Activated CD4-positive, alpha-beta T cell treated with anti-CD3 and anti-CD28 coated beads, Interleukin-2, amount 10 ng/mL, durations not matched to agents 24 days and 14 days (primary cell): ENCODE measurements around the gene WDR48. TPM values are rescaled to one million over a fixed set of nuclear protein-coding genes. Genes with fewer than 3 reads are reported as not detected.
A peak's percentile ranks its signal among the peaks of the same experiment; 100 is the strongest.
"Not testable (repeated sequence)": the region's sequence is repeated elsewhere in the genome, so short reads cannot be mapped to it uniquely, and the experiment has no call there.

ENCODE experiments used
- DNase-seq: peaks from one replicate; pipeline ENCODE4 v3.0.0; 2022
- H3K27ac Mint-ChIP-seq: one replicate; pipeline ENCODE4 v1.8.0; 2022; ENCODE audit warnings: mild to moderate bottlenecking, mixed read lengths
- H3K27me3 Mint-ChIP-seq: one replicate; pipeline ENCODE4 v1.8.0; 2022; ENCODE audit warnings: mixed read lengths
- H3K36me3 Mint-ChIP-seq: one replicate; pipeline ENCODE4 v1.8.0; 2022; ENCODE audit warnings: low read depth, mild to moderate bottlenecking, mixed read lengths
- H3K4me1 Mint-ChIP-seq: one replicate; pipeline ENCODE4 v1.8.0; 2021; ENCODE audit warnings: mixed read lengths
- H3K4me3 Mint-ChIP-seq: one replicate; pipeline ENCODE4 v1.8.0; 2022; ENCODE audit warnings: mild to moderate bottlenecking, moderate library complexity, mixed read lengths
- H3K9me3 Mint-ChIP-seq: one replicate; pipeline ENCODE4 v1.8.0; 2021; ENCODE audit warnings: mixed read lengths
- intact Hi-C: fragments of 100-400 bp; cut with micrococcal nuclease; formaldehyde crosslinking; loops from one replicate; pipeline ENCODE4 v1.15.1; 2023
- total RNA-seq: library from RNA; stranded (reverse); gene quantifications from 2 replicates; pipeline ENCODE4 v1.2.3, GENCODE V29; 2022

WDR48 gene
- total RNA-seq, 1 donor from 2014 or later: 35.4 TPM

DNA sequence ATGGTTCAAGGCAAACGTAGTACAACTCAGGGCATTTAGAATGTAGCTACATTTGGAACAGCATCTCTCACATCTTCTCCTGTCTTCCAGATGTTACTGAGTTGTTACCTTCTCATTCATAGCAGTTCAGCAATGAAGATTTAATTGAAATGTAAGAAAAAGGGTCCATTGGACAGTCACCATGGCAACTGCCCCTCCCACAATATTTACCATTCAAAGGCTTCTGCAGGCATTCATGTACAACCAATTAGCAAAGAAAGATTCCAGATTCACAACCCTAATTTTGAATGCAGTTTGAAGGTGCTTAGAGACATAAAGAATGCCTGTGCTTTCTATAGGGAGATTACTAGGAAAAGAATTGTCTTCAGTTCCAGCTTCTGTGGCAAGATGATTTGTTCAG is 22.3 kb upstream of the WDR48 start:
- intact Hi-C loops: no loop called here
- H3K36me3 Mint-ChIP-seq: no peaks in the 10 kb centered on the region
- H3K4me1 Mint-ChIP-seq: no peaks in the 10 kb centered on the region
- no peak overlapping the region for H3K27ac Mint-ChIP-seq
- H3K27me3 Mint-ChIP-seq: peaks cover 27% of the 10 kb centered on the region
- H3K9me3 Mint-ChIP-seq: no peaks in the 10 kb centered on the region
- H3K4me3 Mint-ChIP-seq: no peak overlapping the region
- DNase-seq: no peak

DNA sequence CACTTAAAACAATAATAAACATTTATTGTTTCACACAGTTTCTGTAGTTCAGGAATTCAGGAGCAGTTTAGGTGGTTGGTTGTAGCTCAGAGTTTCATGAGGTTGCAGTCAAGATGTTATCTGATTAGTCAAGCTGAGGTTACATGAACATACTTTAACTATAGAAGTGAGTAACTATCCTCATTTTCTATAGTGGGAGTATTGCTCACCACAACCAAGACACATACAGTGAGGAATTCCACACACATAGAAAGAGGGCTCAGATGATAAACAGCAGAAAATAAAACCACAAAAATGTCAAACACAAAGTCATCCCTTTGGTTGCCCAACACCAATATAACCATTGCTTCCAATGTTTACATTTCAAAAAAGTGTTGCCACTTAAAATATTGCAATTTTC is 13.7 kb upstream of the WDR48 start:
- H3K36me3 Mint-ChIP-seq: peaks cover 1% of the 10 kb centered on the region
- H3K27ac Mint-ChIP-seq: no peak overlapping the region
- intact Hi-C loops: no loop called here
- DNase-seq: peak; percentile 29
- H3K4me1 Mint-ChIP-seq: peaks cover 11% of the 10 kb centered on the region
- H3K4me3 Mint-ChIP-seq: no peak overlapping the region
- H3K27me3 Mint-ChIP-seq: peaks cover 11% of the 10 kb centered on the region
- peaks cover 13% of the 10 kb centered on the region for H3K9me3 Mint-ChIP-seq

DNA sequence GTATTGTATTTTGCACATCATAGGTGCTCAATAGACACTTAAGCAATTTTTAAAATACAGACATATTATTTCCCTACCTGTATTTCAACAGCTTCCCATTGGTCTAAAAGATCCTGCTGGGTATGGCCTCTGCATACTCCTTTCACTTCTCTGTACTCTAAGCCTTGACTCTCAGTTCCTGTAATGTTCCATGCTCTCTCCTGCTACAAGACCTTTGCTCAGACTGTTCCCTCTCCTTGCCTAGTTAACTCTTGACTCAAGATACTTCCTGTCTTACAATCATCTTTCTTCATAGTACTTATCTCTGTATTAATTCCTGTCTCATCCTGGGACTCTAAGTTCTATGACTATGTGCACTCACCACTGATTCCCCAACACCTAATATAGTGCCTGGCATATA is 1.8 kb upstream of the WDR48 start:
- intact Hi-C loops: loop anchor here (5.0 kb wide), 1 partner anchor 332 kb away; the partner anchor contains the start of gene SLC25A38
- peaks cover 5% of the 10 kb centered on the region for H3K36me3 Mint-ChIP-seq
- peaks cover 5% of the 10 kb centered on the region for H3K9me3 Mint-ChIP-seq

DNA sequence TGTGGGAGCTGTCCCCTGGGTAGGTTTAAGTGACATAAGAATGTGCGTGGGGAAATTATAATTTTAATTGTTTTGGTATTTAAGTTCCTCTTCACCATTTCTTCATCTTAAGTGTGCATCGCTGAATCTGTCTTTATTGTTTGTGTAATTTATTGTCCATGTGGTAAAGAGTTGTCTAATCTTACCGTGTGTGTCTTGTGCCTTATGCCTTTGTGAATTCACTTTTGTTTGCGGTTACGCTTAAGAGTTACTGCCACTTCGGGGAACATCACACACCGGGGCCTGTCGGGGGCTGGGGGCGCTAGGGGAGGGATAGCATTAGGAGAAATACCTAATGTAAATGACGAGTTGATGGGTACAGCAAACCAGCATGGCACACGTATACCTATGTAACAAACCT is 767 bp downstream of the WDR48 start:
- Mint-ChIP-seq H3K27ac (peak overlapping the region; percentile 96), H3K4me1 (peaks cover 22% of the 10 kb centered on the region), H3K27me3 (peaks cover 2% of the 10 kb centered on the region), H3K9me3 (peaks cover 5% of the 10 kb centered on the region), H3K4me3 (peak overlapping the region; percentile 92), H3K36me3 (peaks cover 7% of the 10 kb centered on the region)
- peak; percentile 64 for DNase-seq
- intact Hi-C loops: loop anchor here (5.0 kb wide), 1 partner anchor 330 kb away; the partner anchor contains the start of gene SLC25A38

More for the DNA sequence above, 1.8 kb upstream of the WDR48 start:
- H3K4me1 Mint-ChIP-seq: peaks cover 20% of the 10 kb centered on the region
- no peak overlapping the region for H3K27ac Mint-ChIP-seq
- H3K4me3 Mint-ChIP-seq: no peak overlapping the region
- DNase-seq: peak; percentile 41
- H3K27me3 Mint-ChIP-seq: peaks cover 6% of the 10 kb centered on the region

DNA sequence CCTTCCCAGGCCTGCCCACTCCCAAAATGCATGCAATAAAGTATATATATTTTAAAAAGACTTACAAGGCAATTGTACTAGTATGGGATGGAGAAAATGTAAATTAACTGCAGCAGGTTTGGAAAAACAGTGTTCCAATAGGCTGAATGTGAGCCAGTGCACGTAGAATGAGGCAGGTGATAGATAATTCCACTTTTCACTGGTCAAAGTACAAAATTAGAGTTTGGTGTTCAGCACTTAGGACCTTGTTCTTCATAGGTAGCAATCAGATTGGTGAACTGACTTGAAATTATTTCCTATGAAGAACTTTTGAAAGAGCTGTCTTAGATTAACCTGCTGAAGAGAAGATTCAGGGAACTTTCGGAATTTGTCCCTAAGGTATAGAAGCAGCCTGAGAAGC is 1.9 kb downstream of the WDR48 start:
- peak; percentile 44 for DNase-seq
- Mint-ChIP-seq H3K9me3 (peaks cover 5% of the 10 kb centered on the region), H3K27me3 (peaks cover 2% of the 10 kb centered on the region), H3K4me1 (peaks cover 22% of the 10 kb centered on the region), H3K27ac (no peak overlapping the region), H3K4me3 (no peak overlapping the region), H3K36me3 (peaks cover 10% of the 10 kb centered on the region)
- intact Hi-C loops: loop anchor here (5.0 kb wide), 1 partner anchor 329 kb away; the partner anchor contains the start of gene SLC25A38

DNA sequence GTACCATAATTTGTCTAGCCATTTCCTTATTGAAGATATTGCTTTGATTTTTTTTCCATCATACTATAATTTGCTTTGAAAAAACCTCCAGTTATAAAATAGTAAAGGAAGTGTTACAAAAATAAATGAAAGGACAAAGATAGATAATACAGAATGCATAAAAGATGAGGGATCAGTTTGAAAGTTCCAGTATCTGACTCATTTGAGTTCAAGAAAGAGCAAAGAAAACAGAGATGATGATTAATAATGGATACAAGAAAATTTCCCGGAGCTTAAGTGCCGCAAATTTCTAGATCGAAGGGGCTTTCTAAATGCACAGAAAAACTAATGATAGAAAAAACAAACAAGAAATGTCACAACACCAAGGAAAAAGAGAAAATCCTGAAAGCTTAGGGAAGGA is 4.3 kb downstream of the WDR48 start:
- peaks cover 5% of the 10 kb centered on the region for H3K9me3 Mint-ChIP-seq
- no peak overlapping the region for H3K4me3 Mint-ChIP-seq
- DNase-seq: no peak
- H3K27ac Mint-ChIP-seq: no peak overlapping the region
- no peaks in the 10 kb centered on the region for H3K27me3 Mint-ChIP-seq
- intact Hi-C loops: no loop called here
- peaks cover 21% of the 10 kb centered on the region for H3K4me1 Mint-ChIP-seq
- peaks cover 10% of the 10 kb centered on the region for H3K36me3 Mint-ChIP-seq

DNA sequence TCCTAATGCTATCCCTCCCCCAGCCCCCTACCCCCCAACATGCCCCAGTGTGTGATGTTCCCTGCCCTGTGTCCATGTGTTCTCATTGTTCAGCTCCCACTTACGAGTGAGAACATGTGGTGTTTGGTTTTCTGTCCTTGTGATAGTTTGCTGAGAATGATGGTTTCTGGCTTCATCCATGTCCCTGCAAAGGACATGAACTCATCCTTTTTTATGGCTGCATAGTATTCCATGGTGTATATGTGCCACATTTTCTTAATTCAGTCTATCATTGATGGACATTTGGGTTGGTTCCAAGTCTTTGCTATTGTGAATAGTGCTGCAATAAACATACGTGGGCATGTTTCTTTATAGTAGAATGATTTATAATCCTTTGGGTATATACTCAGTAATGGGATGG is 9.4 kb downstream of the WDR48 start:
- intact Hi-C loops, H3K9me3 Mint-ChIP-seq, H3K4me3 Mint-ChIP-seq, H3K27ac Mint-ChIP-seq, H3K27me3 Mint-ChIP-seq, DNase-seq: not testable (repeated sequence)
- Mint-ChIP-seq H3K4me1 (peaks cover 20% of the 10 kb centered on the region), H3K36me3 (peaks cover 17% of the 10 kb centered on the region)

DNA sequence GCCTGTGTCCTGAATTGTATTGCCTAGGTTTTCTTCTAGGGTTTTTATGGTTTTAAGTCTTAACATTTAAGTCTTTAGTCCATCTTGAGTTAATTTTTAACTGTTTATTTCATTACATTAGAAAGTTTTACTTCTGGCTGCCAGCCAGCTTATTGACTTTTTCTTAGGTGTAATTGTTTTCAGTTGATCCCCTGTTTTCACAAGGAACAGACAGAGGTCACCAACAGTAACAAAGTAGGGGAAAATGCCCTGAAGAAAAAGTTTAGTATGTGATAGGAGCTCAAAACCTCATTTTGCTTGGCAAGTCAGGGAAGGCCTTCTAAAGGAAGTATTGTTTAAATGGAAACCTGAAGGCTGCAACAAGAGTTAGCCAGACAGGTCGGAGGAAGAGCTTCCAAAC is 10.4 kb downstream of the WDR48 start:
- intact Hi-C loops: no loop called here
- Mint-ChIP-seq H3K27me3 (no peaks in the 10 kb centered on the region), H3K4me1 (peaks cover 19% of the 10 kb centered on the region), H3K36me3 (peaks cover 23% of the 10 kb centered on the region), H3K4me3 (no peak overlapping the region), H3K27ac (no peak overlapping the region), H3K9me3 (peaks cover 3% of the 10 kb centered on the region)
- DNase-seq: no peak

DNA sequence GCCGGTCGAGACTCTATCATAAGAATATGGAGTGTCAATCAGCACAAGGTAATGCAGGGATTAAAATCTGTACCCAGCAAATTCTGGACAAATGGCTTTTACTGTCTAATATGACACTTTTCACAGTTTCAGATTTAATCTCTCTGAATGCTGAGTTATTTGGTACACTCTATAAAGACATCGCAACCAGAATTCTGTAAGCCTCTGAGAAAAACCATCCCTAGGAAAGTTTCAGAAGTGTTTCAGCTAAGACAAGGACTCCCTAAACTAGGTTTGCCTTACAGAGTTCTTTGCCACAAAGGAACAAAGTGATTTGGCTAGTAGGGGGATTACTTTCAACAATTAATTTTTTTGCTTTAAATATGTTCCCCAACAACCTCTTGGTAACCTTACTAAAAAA is 11.3 kb downstream of the WDR48 start:
- intact Hi-C loops: no loop called here
- Mint-ChIP-seq H3K4me1 (peaks cover 19% of the 10 kb centered on the region), H3K36me3 (peaks cover 25% of the 10 kb centered on the region), H3K27ac (no peak overlapping the region), H3K4me3 (no peak overlapping the region), H3K27me3 (no peaks in the 10 kb centered on the region), H3K9me3 (peaks cover 3% of the 10 kb centered on the region)
- no peak for DNase-seq

DNA sequence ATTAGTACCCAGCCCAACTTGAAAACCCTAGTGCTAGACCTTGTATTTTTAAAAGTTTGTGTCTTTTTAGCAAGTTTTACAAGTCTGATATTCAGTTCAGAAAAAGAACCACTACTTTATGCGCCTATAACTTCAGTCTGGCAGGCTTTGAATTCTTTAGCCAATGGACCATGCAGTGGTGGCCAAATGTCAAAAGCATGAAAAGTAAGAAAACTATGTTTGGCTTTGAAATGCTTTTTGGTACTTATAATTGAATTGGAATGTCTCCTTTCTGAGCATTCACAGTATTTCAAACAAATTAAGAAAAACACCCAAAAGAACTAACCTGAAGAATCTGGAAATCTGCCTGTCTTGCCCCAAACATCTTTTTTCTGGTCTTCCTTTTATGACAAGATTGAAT is 12.8 kb downstream of the WDR48 start:
- Mint-ChIP-seq H3K36me3 (peaks cover 25% of the 10 kb centered on the region), H3K27ac (no peak overlapping the region), H3K27me3 (no peaks in the 10 kb centered on the region), H3K4me1 (peaks cover 15% of the 10 kb centered on the region), H3K4me3 (no peak overlapping the region), H3K9me3 (peaks cover 3% of the 10 kb centered on the region)
- intact Hi-C loops: no loop called here
- no peak for DNase-seq

DNA sequence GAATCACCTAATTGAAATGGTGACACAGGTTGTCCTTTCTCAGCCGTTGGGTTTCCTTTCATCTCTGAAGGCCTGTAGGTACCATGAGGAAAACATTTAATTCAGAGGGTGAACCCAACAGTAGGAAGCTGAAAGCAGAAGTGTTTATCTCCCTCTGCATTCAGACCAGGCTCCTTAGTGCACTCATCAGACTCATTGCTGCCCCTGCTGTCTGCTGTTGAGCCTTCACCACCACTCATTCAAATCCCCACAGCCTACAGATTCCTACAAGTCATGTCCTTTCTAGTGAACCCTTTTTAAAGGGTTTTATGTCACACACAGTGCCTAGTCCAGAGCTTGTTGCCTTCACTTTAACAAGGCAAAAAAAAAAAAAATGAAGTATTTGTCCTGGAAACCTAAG is 13.4 kb downstream of the WDR48 start:
- Mint-ChIP-seq H3K36me3 (peaks cover 28% of the 10 kb centered on the region), H3K4me3 (no peak overlapping the region), H3K27me3 (no peaks in the 10 kb centered on the region), H3K4me1 (peaks cover 15% of the 10 kb centered on the region), H3K27ac (no peak overlapping the region), H3K9me3 (peaks cover 3% of the 10 kb centered on the region)
- peak; percentile 71 for DNase-seq
- intact Hi-C loops: no loop called here

DNA sequence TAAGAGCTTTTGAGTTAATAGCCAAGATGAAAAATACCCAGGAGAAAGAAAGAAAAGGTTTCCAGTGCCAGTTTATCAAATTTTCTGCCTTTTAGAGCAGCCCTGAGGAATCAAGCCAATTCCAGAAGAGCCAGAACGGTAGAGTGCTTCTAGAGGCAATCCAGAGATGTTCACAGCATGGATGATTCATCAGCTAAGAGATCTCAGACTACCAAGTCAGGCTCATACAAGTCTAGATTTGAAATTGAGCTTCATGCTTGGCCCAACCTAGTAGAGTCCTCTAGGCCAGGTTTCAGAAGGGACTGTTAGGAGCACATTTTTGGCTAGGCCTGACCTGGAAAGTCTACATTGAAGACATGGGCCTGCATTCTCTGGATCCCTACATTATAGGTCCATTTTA is 15.5 kb downstream of the WDR48 start:
- Mint-ChIP-seq H3K27me3 (no peaks in the 10 kb centered on the region), H3K27ac (no peak overlapping the region), H3K9me3 (no peaks in the 10 kb centered on the region), H3K4me1 (peaks cover 8% of the 10 kb centered on the region), H3K36me3 (peaks cover 32% of the 10 kb centered on the region), H3K4me3 (no peak overlapping the region)
- intact Hi-C loops: no loop called here
- no peak for DNase-seq

DNA sequence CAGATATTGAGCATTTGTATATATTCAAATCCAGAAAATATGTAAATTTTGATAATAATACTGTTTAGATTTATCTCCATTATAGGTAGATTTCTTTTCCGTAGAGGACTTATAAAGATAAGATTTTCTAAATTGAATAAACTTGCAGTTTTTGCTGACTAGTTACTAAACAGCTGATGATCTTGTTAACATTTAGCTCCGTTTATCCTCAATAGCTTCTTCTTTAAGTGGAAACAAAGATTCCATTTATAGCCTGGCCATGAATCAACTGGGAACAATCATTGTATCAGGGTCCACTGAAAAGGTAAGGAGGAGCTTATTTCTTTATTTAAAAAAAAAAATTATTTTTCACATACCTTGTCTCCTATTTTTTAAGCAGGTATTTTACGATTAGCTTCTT is 16.7 kb downstream of the WDR48 start:
- Mint-ChIP-seq H3K27ac (no peak overlapping the region), H3K27me3 (no peaks in the 10 kb centered on the region)

DNA sequence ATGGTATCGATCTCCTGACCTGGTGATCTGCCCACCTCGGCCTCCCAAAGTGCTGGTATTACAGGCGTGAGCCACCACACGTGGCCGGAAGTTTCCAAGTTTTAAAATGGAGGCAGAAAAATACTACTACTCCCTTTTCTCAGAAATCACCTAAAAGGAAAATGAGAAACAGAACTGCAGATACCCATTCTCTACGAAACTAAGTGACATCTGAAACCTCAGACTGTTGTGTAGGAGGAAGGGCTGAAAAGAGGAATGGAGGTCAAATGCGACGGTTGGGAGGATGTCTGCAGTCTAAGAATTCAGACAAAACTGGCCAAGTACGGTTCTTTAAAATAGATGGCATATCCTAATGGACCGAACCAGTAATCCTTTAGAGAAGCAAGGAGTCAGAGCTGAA is 24.1 kb downstream of the WDR48 start:
- H3K4me1 Mint-ChIP-seq: peaks cover 19% of the 10 kb centered on the region
- H3K27ac Mint-ChIP-seq: no peak overlapping the region
- H3K4me3 Mint-ChIP-seq: no peak overlapping the region
- intact Hi-C loops: no loop called here
- H3K36me3 Mint-ChIP-seq: peaks cover 68% of the 10 kb centered on the region
- no peaks in the 10 kb centered on the region for H3K27me3 Mint-ChIP-seq
- H3K9me3 Mint-ChIP-seq: peaks cover 4% of the 10 kb centered on the region
- DNase-seq: no peak

More for the DNA sequence above, 16.7 kb downstream of the WDR48 start:
- H3K4me1 Mint-ChIP-seq: peaks cover 6% of the 10 kb centered on the region
- intact Hi-C loops: no loop called here
- H3K4me3 Mint-ChIP-seq: no peak overlapping the region
- DNase-seq: no peak
- H3K9me3 Mint-ChIP-seq: no peaks in the 10 kb centered on the region
- peaks cover 43% of the 10 kb centered on the region for H3K36me3 Mint-ChIP-seq

DNA sequence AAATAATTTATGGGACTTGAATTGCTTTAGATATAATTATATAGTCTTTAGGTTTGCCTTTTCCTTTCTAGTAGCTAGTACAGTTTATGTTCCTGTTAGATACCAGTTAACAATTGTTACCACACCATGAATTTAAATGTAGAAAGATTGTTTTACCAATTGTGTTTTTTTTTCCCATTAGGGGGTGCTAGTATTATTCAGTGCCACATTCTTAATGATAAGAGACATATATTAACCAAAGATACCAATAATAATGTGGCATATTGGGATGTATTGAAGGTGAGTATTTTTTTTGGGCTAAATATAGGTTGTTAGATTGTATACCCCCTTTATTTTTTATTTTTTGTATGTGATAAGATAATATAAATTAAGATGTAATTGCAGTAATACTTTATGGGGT is 27.7 kb downstream of the WDR48 start:
- H3K9me3 Mint-ChIP-seq: peaks cover 4% of the 10 kb centered on the region
- no peaks in the 10 kb centered on the region for H3K27me3 Mint-ChIP-seq
- H3K36me3 Mint-ChIP-seq: peaks cover 66% of the 10 kb centered on the region
- intact Hi-C loops: no loop called here
- H3K27ac Mint-ChIP-seq: no peak overlapping the region
- H3K4me3 Mint-ChIP-seq: no peak overlapping the region
- peaks cover 30% of the 10 kb centered on the region for H3K4me1 Mint-ChIP-seq
- no peak for DNase-seq
